MM.1S (cell line): Measurements from ENCODE around the gene CCDC136.

ENCODE experiments used
- EZH2 ChIP-seq: fragments of 300-600 bp; sonication (generic); optimal IDR thresholded peaks from 2 replicates; pipeline ENCODE3; 2017; ENCODE audit warnings: low read depth, mild to moderate bottlenecking, antibody characterized with exemption, low read length, mixed read lengths
- EZH2phosphoT487 ChIP-seq: fragments of 300-600 bp; sonication (generic); IDR thresholded peaks from 2 replicates; pipeline ENCODE4 v1.6.1; 2018; ENCODE audit warnings: antibody characterized with exemption, low read length
- TF ChIP-seq, protein P1 (sequence below): fragments of 300-600 bp; sonication (generic); IDR thresholded peaks from 2 replicates; pipeline ENCODE4 v1.5.1; 2016; ENCODE audit warnings: antibody characterized with exemption, low read length, mixed read lengths

DNA sequence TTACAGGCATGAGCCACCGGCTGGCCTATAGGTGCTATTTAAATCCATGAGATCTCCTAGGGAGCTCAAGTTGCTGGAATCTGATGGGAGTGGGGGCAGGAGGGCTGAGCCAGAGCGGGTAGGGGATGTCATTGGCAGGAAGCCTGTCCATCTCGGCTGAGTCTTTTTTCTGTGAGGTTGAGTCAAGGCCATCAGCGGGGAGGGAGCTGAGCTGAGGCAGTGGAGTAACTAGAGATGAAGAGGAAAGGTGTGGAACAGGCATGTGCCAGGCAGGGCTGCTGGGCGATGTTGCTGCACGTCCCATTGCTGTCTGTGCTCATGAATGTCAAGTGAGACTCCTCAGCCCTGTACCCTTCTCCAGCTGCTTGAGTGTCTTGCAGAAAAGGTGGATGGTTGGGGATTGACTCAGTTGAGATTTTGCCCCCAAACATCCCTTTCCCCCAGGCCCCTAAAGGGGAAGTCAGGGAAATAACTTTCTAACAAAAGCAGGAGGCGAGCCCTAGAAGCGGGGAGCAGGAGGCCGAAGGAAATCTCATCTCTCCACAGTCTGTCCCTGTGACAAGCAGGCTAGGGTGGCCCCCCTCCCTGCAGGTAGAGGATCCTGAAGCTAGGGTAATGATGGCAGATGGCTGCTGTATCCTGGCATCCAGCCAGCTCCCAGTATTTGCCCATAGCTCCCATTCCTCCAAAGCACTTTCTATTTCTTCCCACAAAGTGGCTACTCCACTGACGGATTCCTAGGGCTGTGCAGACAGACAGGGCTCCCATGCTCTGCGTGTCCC lies 76.3 kb downstream of the CCDC136 start:
- TF ChIP-seq, protein P1, sequence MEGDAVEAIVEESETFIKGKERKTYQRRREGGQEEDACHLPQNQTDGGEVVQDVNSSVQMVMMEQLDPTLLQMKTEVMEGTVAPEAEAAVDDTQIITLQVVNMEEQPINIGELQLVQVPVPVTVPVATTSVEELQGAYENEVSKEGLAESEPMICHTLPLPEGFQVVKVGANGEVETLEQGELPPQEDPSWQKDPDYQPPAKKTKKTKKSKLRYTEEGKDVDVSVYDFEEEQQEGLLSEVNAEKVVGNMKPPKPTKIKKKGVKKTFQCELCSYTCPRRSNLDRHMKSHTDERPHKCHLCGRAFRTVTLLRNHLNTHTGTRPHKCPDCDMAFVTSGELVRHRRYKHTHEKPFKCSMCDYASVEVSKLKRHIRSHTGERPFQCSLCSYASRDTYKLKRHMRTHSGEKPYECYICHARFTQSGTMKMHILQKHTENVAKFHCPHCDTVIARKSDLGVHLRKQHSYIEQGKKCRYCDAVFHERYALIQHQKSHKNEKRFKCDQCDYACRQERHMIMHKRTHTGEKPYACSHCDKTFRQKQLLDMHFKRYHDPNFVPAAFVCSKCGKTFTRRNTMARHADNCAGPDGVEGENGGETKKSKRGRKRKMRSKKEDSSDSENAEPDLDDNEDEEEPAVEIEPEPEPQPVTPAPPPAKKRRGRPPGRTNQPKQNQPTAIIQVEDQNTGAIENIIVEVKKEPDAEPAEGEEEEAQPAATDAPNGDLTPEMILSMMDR: no peak
- no peak for TF ChIP-seq EZH2
- TF ChIP-seq EZH2phosphoT487: no peak
